RWPE1 (cell line): Measurements from ENCODE around the gene KRT3.

Source experiments
- CTCF ChIA-PET: fragments of 350-600 bp; sonication (Branson Sonifier 250); formaldehyde crosslinking; extraction: SDS; loops from one replicate; lab custom pipeline; 2021; lab: Yijun Ruan, JAX
- POLR2A ChIA-PET: fragments of 400-600 bp; formaldehyde crosslinking; extraction: SDS; loops from one replicate; lab custom pipeline; 2020; ENCODE audit warnings: antibody characterized with exemption; ENCODE audit not compliant: low non-redundant PET; lab: Yijun Ruan, JAX
- DNase-seq: peaks from one replicate; pipeline ENCODE4 v3.0.0; 2012; ENCODE audit warnings: low spot score
- H3K27ac ChIP-seq: fragments of 450-650 bp; 2 replicates; pipeline ENCODE4 v1.5.1; 2017
- TF ChIP-seq, protein P1 (sequence below): fragments of 450-650 bp; conservative IDR thresholded peaks from 2 replicates; pipeline ENCODE4 v1.5.1; 2017; ENCODE audit warnings: low read depth, mild to moderate bottlenecking

Gene KRT3

DNA sequence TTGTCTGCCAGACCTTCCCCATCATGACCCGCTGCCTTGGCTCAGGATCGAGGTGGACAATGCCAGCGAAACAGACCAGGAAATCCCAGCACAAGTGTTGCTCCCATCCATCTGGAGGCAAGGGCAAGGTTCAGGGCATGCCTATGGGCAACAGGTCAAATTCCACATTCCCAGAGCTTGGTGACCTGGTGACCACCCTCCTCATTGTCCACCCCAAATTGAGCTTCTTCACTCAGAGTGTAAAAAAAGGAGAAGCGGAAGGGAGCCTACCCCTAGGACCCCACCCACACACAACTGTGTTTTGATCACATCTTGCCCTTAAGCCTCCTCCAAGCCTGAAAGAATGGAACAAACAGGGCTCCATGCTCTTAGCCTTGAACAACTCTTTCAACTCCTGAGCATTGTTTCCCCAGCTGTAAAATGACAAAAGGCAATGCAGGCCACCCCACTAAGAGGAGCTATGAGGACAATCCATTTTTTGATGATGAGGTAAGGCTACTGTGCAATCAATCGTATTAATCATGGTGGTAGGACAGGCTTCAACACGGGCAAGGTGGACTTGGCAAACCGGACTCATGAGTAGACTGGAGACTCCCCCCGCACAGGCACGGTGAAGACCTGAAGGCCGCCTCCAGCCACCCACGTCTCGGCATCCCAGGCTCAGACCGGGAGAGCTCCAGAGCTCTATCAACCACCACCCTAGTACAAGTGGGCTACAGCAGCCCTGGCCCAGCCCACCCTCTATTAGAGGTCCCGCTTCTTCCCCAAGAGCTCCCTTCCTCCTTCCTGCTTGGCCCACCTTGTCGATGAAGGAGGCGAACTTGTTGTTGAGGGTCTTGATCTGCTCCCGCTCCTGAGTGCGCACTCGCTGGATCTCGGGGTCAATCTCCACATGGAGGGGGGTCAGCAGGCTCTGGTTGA lies 37.3 kb upstream of the KRT3 start:
- TF ChIP-seq, protein P1, sequence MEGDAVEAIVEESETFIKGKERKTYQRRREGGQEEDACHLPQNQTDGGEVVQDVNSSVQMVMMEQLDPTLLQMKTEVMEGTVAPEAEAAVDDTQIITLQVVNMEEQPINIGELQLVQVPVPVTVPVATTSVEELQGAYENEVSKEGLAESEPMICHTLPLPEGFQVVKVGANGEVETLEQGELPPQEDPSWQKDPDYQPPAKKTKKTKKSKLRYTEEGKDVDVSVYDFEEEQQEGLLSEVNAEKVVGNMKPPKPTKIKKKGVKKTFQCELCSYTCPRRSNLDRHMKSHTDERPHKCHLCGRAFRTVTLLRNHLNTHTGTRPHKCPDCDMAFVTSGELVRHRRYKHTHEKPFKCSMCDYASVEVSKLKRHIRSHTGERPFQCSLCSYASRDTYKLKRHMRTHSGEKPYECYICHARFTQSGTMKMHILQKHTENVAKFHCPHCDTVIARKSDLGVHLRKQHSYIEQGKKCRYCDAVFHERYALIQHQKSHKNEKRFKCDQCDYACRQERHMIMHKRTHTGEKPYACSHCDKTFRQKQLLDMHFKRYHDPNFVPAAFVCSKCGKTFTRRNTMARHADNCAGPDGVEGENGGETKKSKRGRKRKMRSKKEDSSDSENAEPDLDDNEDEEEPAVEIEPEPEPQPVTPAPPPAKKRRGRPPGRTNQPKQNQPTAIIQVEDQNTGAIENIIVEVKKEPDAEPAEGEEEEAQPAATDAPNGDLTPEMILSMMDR, result no peak
- no peak for DNase-seq
- no peak overlapping the region for H3K27ac ChIP-seq
- CTCF ChIA-PET, result interaction anchor here (0.5 to 1.0 kb wide), 5 partner anchors 236 to 994 kb away, joined by 3 to 7 read pairs (median 4); no protein-coding TSS in a partner anchor
- POLR2A ChIA-PET, result no interaction called here

DNA sequence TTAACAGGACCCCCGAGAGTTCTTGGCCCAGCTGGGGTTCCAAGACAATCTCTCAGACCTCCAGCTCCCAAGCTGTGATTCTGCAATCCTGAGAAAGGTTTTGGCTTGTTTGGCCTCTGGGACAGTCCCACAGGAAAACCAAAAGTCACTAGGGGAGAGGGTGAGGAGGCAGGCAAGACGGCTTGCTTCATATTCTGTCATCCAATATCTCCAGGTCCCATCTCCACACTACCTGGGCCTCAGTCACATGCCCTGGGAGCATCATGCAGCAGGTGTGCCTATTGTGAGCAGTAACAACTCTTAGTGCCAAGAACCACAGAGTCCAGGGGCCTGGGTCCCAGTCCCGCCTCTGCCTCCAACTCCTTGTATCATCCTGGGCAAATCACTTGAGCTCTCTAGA lies 36.5 kb upstream of the KRT3 start:
- no peak for DNase-seq
- ChIA-PET CTCF (interaction anchor here (0.7 to 1.0 kb wide), 2 partner anchors 15 to 333 kb away, joined by 4 to 7 read pairs; no protein-coding TSS in a partner anchor), POLR2A (no interaction called here)
- TF ChIP-seq, protein P1, result no peak
- no peak overlapping the region for H3K27ac ChIP-seq

DNA sequence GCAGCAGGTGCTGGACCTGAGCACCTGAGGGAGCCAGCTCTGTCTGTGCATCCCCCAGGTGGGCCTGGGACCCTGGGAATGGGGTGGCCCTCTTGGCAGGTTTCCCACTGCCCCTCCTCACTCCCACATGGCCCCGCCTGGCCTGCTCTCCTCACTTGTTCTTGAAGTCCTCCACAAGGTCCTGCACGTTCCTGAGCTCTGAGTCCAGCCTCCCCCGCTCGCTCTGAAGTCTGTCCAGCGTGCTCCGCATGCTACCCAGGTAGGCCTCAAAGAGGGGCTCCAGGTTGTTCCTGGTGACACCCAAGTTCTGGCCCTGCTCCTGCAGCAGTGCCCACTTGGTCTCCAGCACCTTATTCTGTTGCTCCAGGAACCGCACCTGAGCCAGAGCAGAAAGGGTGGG lies 35.3 kb upstream of the KRT3 start:
- CTCF ChIA-PET, result no interaction called here
- TF ChIP-seq, protein P1, result no peak
- POLR2A ChIA-PET, result no interaction called here
- H3K27ac ChIP-seq, result no peak overlapping the region
- no peak for DNase-seq

DNA sequence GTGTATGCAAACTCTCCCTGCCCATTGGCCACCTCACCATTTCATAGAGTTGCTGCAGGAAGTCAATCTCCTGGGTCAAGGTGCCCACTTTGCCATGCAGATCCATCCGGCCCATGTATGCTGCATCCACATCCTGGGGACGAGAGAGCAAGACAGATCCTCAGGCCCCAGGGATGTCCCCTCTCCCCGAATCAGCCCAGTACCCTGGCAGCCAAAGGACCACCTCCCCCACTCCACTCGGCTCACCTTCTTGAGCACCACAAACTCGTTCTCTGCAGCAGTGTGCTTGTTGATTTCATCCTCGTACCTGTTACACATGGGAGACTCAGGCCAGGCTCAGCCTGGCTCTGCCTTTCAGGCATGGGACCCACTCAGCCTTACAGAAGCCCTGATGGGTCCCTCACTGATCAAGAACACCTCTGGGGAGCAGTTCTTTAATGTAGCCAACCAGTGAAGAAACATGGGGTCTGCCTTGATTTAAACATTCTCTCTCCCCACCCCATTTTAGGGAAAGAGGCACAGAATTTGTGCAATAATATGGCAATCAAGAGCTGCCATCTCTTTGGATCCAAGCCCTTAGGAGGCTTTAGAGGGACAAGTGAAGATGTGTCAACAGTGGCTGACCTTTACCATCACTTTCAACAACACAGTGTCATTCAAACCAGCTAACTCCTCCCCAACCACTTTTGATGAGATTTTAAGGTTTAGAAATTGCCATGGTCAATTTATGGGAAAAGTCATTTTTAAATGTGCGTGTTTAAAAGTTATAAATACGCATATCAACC lies 34.3 kb upstream of the KRT3 start:
- ChIA-PET POLR2A (no interaction called here), CTCF (no interaction called here)
- no peak for DNase-seq
- TF ChIP-seq, protein P1, result no peak
- H3K27ac ChIP-seq, result no peak overlapping the region

DNA sequence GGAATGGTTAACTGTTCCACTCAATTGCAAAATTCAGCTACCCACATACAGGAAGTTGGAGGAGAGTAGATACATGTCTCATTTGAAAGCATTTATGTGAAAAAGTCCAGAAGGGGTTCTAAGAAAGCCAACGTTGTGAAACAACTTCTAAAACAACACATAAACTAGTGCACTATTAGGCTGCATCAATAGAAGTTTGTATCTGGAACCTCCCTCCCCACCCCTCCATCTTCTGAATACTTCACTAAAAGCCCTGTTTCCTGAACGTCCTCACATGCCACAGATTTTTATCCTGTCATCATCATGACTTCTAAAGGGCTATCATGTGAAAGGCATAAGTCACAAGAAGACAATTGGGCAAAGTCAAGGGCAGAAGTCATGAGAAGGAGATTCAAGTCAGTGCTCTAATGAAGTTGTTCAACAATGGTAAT lies 32.7 kb upstream of the KRT3 start:
- DNase-seq, result no peak
- POLR2A ChIA-PET, result no interaction called here
- H3K27ac ChIP-seq, result no peak overlapping the region
- TF ChIP-seq, protein P1, result no peak
- CTCF ChIA-PET, result no interaction called here

DNA sequence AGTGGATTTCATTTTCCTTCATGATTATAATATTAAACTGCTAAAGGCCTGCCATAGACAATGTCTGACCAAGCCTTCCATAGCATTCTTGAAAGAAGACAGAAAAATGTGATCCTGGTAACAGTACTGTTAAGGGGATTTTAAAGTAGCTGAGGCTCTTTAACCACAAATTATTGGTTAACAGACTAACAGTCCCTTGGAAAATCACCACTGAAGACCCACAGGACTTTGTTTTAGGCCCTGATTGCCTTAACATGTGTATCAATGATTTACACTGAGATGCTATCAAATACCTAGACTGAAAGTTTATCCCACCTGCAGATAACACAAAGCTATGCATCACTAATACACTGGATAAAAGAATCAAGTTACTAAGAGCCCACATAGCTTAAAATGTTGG lies 32.2 kb upstream of the KRT3 start:
- no peak overlapping the region for H3K27ac ChIP-seq
- TF ChIP-seq, protein P1, result no peak
- CTCF ChIA-PET, result no interaction called here
- POLR2A ChIA-PET, result no interaction called here
- no peak for DNase-seq
